HEK293 (cell line): ENCODE data around the gene EFCAB14.

Experiments
- AEBP2 ChIP-seq: fragments of 450-650 bp; formaldehyde crosslinking; IDR thresholded peaks from 2 replicates; pipeline ENCODE4 v1.5.1; 2016; ENCODE audit warnings: missing biosample characterization, missing genetic modification characterization, borderline replicate concordance
- INSM2 ChIP-seq: fragments of 450-650 bp; formaldehyde crosslinking; IDR thresholded peaks from 2 replicates; pipeline ENCODE4 v1.5.1; 2016; ENCODE audit warnings: missing biosample characterization, missing genetic modification characterization
- PRDM1 ChIP-seq: fragments of 450-650 bp; formaldehyde crosslinking; IDR thresholded peaks from 2 replicates; pipeline ENCODE4; 2016; ENCODE audit warnings: missing biosample characterization, missing genetic modification characterization
- SALL2 ChIP-seq: fragments of 450-650 bp; formaldehyde crosslinking; IDR thresholded peaks from 2 replicates; pipeline ENCODE4 v1.5.0; 2017; ENCODE audit warnings: missing biosample characterization, mild to moderate bottlenecking, missing genetic modification characterization, borderline replicate concordance
- SCRT1 ChIP-seq: fragments of 450-650 bp; formaldehyde crosslinking; IDR thresholded peaks from 2 replicates; pipeline ENCODE4 v1.5.1; 2016; ENCODE audit warnings: missing biosample characterization, missing genetic modification characterization, borderline replicate concordance
- SCRT2 ChIP-seq: fragments of 450-650 bp; formaldehyde crosslinking; IDR thresholded peaks from 2 replicates; pipeline ENCODE4 v1.5.1; 2016; ENCODE audit warnings: missing biosample characterization, missing genetic modification characterization
- TCF7L2 ChIP-seq: IDR thresholded peaks from 2 replicates; pipeline ENCODE4 v1.6.1; 2011; ENCODE audit warnings: low read depth, mild to moderate bottlenecking, inconsistent platforms, low read length, moderate library complexity, borderline replicate concordance
- ZBTB17 ChIP-seq: fragments of 450-650 bp; formaldehyde crosslinking; IDR thresholded peaks from 2 replicates; pipeline ENCODE4 v1.5.1; 2016; ENCODE audit warnings: missing biosample characterization, missing genetic modification characterization
- ZBTB21 ChIP-seq: fragments of 450-650 bp; formaldehyde crosslinking; IDR thresholded peaks from 2 replicates; pipeline ENCODE4 v1.5.1; 2017; ENCODE audit warnings: missing biosample characterization, missing genetic modification characterization
- ZBTB6 ChIP-seq: fragments of 450-650 bp; formaldehyde crosslinking; IDR thresholded peaks from 2 replicates; pipeline ENCODE4 v1.5.1; 2017; ENCODE audit warnings: missing biosample characterization, missing genetic modification characterization
- ZBTB8A ChIP-seq: fragments of 450-650 bp; formaldehyde crosslinking; IDR thresholded peaks from 2 replicates; pipeline ENCODE4 v1.5.1; 2016; ENCODE audit warnings: missing biosample characterization, missing genetic modification characterization
- ZFP37 ChIP-seq: fragments of 450-650 bp; formaldehyde crosslinking; IDR thresholded peaks from 2 replicates; pipeline ENCODE4 v1.5.1; 2016; ENCODE audit warnings: missing biosample characterization, missing genetic modification characterization
- ZNF114 ChIP-seq: fragments of 450-650 bp; formaldehyde crosslinking; IDR thresholded peaks from 2 replicates; pipeline ENCODE4 v1.5.0; 2017; ENCODE audit warnings: missing biosample characterization, missing genetic modification characterization
- ZNF202 ChIP-seq: fragments of 450-650 bp; formaldehyde crosslinking; IDR thresholded peaks from 2 replicates; pipeline ENCODE4 v1.5.1; 2016; ENCODE audit warnings: missing biosample characterization, missing genetic modification characterization, borderline replicate concordance
- ZNF23 ChIP-seq: fragments of 450-650 bp; formaldehyde crosslinking; IDR thresholded peaks from 2 replicates; pipeline ENCODE4 v1.5.1; 2016; ENCODE audit warnings: missing biosample characterization, missing genetic modification characterization, borderline replicate concordance
- ZNF302 ChIP-seq: fragments of 450-650 bp; formaldehyde crosslinking; IDR thresholded peaks from 2 replicates; pipeline ENCODE4 v1.5.1; 2016; ENCODE audit warnings: missing biosample characterization, missing genetic modification characterization, low read depth
- ZNF341 ChIP-seq: fragments of 450-650 bp; formaldehyde crosslinking; IDR thresholded peaks from 2 replicates; pipeline ENCODE4; 2016; ENCODE audit warnings: low read depth, missing biosample characterization, missing genetic modification characterization
- ZNF37A ChIP-seq: fragments of 450-650 bp; IDR thresholded peaks from 2 replicates; pipeline ENCODE4 v1.5.1; 2018; ENCODE audit warnings: missing biosample characterization, missing genetic modification characterization
- ZNF449 ChIP-seq: fragments of 450-650 bp; formaldehyde crosslinking; IDR thresholded peaks from 2 replicates; pipeline ENCODE4 v1.5.1; 2017; ENCODE audit warnings: missing biosample characterization, mild to moderate bottlenecking, missing genetic modification characterization, moderate library complexity
- ZNF501 ChIP-seq: fragments of 450-650 bp; formaldehyde crosslinking; IDR thresholded peaks from 2 replicates; pipeline ENCODE4 v1.5.1; 2016; ENCODE audit warnings: missing biosample characterization, missing genetic modification characterization
- ZNF514 ChIP-seq: fragments of 450-650 bp; formaldehyde crosslinking; IDR thresholded peaks from 2 replicates; pipeline ENCODE4 v1.5.1; 2016; ENCODE audit warnings: missing biosample characterization, missing genetic modification characterization
- ZNF560 ChIP-seq: fragments of 450-650 bp; formaldehyde crosslinking; IDR thresholded peaks from 2 replicates; pipeline ENCODE4 v1.5.1; 2017; ENCODE audit warnings: missing biosample characterization, missing genetic modification characterization, borderline replicate concordance
- ZNF580 ChIP-seq: fragments of 450-650 bp; formaldehyde crosslinking; IDR thresholded peaks from 2 replicates; pipeline ENCODE4 v1.5.1; 2016; ENCODE audit warnings: missing biosample characterization, missing genetic modification characterization
- ZNF585B ChIP-seq: fragments of 450-650 bp; formaldehyde crosslinking; IDR thresholded peaks from 2 replicates; pipeline ENCODE4 v1.5.1; 2016; ENCODE audit warnings: missing biosample characterization, missing genetic modification characterization
- ZNF639 ChIP-seq: fragments of 450-650 bp; formaldehyde crosslinking; IDR thresholded peaks from 2 replicates; pipeline ENCODE4 v1.5.1; 2016; ENCODE audit warnings: missing biosample characterization, missing genetic modification characterization
- ZNF658 ChIP-seq: fragments of 450-650 bp; formaldehyde crosslinking; IDR thresholded peaks from 2 replicates; pipeline ENCODE4; 2016; ENCODE audit warnings: missing biosample characterization, missing genetic modification characterization
- ZNF660 ChIP-seq: fragments of 450-650 bp; IDR thresholded peaks from 2 replicates; pipeline ENCODE4 v1.5.1; 2018; ENCODE audit warnings: missing biosample characterization, mild to moderate bottlenecking, missing genetic modification characterization
- ZNF677 ChIP-seq: fragments of 450-650 bp; IDR thresholded peaks from 2 replicates; pipeline ENCODE4 v1.5.0; 2018; ENCODE audit warnings: missing biosample characterization, mild to moderate bottlenecking, missing genetic modification characterization, moderate library complexity
- ZNF707 ChIP-seq: fragments of 450-650 bp; formaldehyde crosslinking; IDR thresholded peaks from 2 replicates; pipeline ENCODE4 v1.5.1; 2016; ENCODE audit warnings: missing biosample characterization, missing genetic modification characterization
- ZNF776 ChIP-seq: fragments of 450-650 bp; formaldehyde crosslinking; IDR thresholded peaks from 2 replicates; pipeline ENCODE4 v1.5.0; 2017; ENCODE audit warnings: missing biosample characterization, missing genetic modification characterization, borderline replicate concordance
- ZSCAN16 ChIP-seq: fragments of 450-650 bp; formaldehyde crosslinking; IDR thresholded peaks from 2 replicates; pipeline ENCODE4 v1.5.1; 2016; ENCODE audit warnings: missing biosample characterization, missing genetic modification characterization
- ZSCAN5A ChIP-seq: fragments of 450-650 bp; formaldehyde crosslinking; IDR thresholded peaks from 2 replicates; pipeline ENCODE4 v1.5.1; 2016; ENCODE audit warnings: missing biosample characterization, missing genetic modification characterization

EFCAB14 gene

GRCh38 chr1:46724991-46725735, 6.2 kb upstream of the EFCAB14 start (continued):
- TF ChIP-seq ZNF202: no peak
- no peak for TF ChIP-seq SALL2
- TF ChIP-seq ZNF23 (tag by site-specific recombination): no peak
- TF ChIP-seq ZNF677: no peak
- no peak for TF ChIP-seq ZNF580 (tag by site-specific recombination)
- TF ChIP-seq INSM2: no peak
- no peak for TF ChIP-seq ZNF707
- TF ChIP-seq ZBTB21: no peak
- no peak for TF ChIP-seq ZNF37A (tag by site-specific recombination)
- TF ChIP-seq ZBTB17 (tag by site-specific recombination): peak; percentile 62; the same call in 1 of the 2 replicates
- no peak for TF ChIP-seq SCRT1
- no peak for TF ChIP-seq ZBTB6 (tag by site-specific recombination)
- TF ChIP-seq ZSCAN16 (tag by site-specific recombination): no peak
- no peak for TF ChIP-seq ZNF114 (tag by site-specific recombination)
- TF ChIP-seq ZBTB8A: no peak
- no peak for TF ChIP-seq ZNF776 (tag by site-specific recombination)
- TF ChIP-seq ZNF302 (tag by site-specific recombination): no peak
- no peak for TF ChIP-seq PRDM1
- TF ChIP-seq ZNF660 (tag by site-specific recombination): peak; percentile 55; the same call in 1 of the 2 replicates
- TF ChIP-seq ZNF514 (tag by site-specific recombination): no peak
- TF ChIP-seq TCF7L2: no peak
- TF ChIP-seq AEBP2 (tag by site-specific recombination): no peak
- no peak for TF ChIP-seq ZFP37 (tag by site-specific recombination)
- TF ChIP-seq SCRT2 (tag by site-specific recombination): no peak
- TF ChIP-seq ZNF341 (tag by site-specific recombination): no peak
- no peak for TF ChIP-seq ZSCAN5A (tag by site-specific recombination)
- no peak for TF ChIP-seq ZNF585B (tag by site-specific recombination)
- TF ChIP-seq ZNF449 (tag by site-specific recombination): no peak
- TF ChIP-seq ZNF560 (tag by site-specific recombination): no peak
- TF ChIP-seq ZNF658 (tag by site-specific recombination): no peak
- no peak for TF ChIP-seq ZNF639 (tag by site-specific recombination)
- TF ChIP-seq ZNF501 (tag by site-specific recombination): no peak
